ENCODE data around the gene CROCC2.

- TF ChIP-seq CTCF (IDR thresholded peaks at IDR 0.05) (no peak), EZH2 (IDR thresholded peaks at IDR 0.05; ENCODE audit: borderline replicate concordance, insufficient read depth, low read depth, low read length, poor library complexity, severe bottlenecking) (no peak)
Measured at GRCh38 chr2:240891492-240892340, 14.4 kb upstream of the CROCC2 start.

Measured in B cell (primary cell).